Natural killer cell (primary cell): ENCODE measurements around the gene MSI2. TPM values are rescaled to one million over a fixed set of nuclear protein-coding genes. Genes with fewer than 3 reads are reported as not detected.

Experiments
- ATAC-seq, 3 donors: fragments of 150-1000 bp in 2 of 3; fragments of 200-7000 bp in 1 of 3; cut with Tn5 transposase; 1 replicate in 1 of 3; 2 replicates in 2 of 3; pipeline ENCODE4 v1.10.0; 2021; ENCODE audit warnings: mild to moderate bottlenecking in 2 of 3, moderate library complexity in 2 of 3
- DNase-seq, 2 donors: peaks; one replicate each; pipeline versions ENCODE4 v3.0.0 to v3.0.0-alpha.2; 2013 to 2021; ENCODE audit warnings: mixed read lengths in 1 of 2
- H3K27ac ChIP-seq: one replicate; pipeline ENCODE4 v1.5.1; 2013; ENCODE audit warnings: mild to moderate bottlenecking, low read length
- H3K27me3 ChIP-seq: one replicate; pipeline ENCODE4 v1.6.1; 2013; ENCODE audit warnings: low read length; ENCODE audit not compliant: control insufficient read depth, insufficient read depth
- H3K36me3 ChIP-seq: one replicate; pipeline ENCODE4 v1.6.1; 2013; ENCODE audit warnings: low read length; ENCODE audit not compliant: control insufficient read depth, insufficient read depth
- H3K4me1 ChIP-seq: one replicate; pipeline ENCODE4 v1.6.1; 2013; ENCODE audit warnings: low read length; ENCODE audit not compliant: control insufficient read depth, insufficient read depth
- H3K4me3 ChIP-seq: one replicate; pipeline ENCODE4 v1.5.1; 2013; ENCODE audit warnings: low read length
- H3K9me3 ChIP-seq: one replicate; pipeline ENCODE4 v1.6.1; 2013; ENCODE audit warnings: low read length; ENCODE audit not compliant: control insufficient read depth, insufficient read depth
- H3K27ac Mint-ChIP-seq, 2 donors: one replicate each; pipeline ENCODE4 v1.8.0; 2022; ENCODE audit warnings: mild to moderate bottlenecking in 2 of 2, mixed read lengths in 2 of 2, moderate library complexity in 1 of 2
- H3K27me3 Mint-ChIP-seq, 2 donors: one replicate each; pipeline ENCODE4 v1.8.0; 2022; ENCODE audit warnings: low read depth in 2 of 2, mixed read lengths in 2 of 2
- H3K36me3 Mint-ChIP-seq: one replicate; pipeline ENCODE4 v1.8.0; 2022; ENCODE audit warnings: mixed read lengths
- H3K4me1 Mint-ChIP-seq, 2 donors: one replicate each; pipeline ENCODE4 v1.8.0; 2022; ENCODE audit warnings: mixed read lengths in 2 of 2
- H3K4me3 Mint-ChIP-seq: one replicate; pipeline ENCODE4 v1.8.0; 2022; ENCODE audit warnings: mild to moderate bottlenecking, moderate library complexity, mixed read lengths
- H3K9me3 Mint-ChIP-seq, 2 donors: one replicate each; pipeline ENCODE4 v1.8.0; 2022; ENCODE audit warnings: mixed read lengths in 2 of 2
- WGBS: methylation state at CpG from one replicate; pipeline ENCODE4 v1.1.7; 2013; ENCODE audit warnings: missing lambda C conversion rate; ENCODE audit not compliant: insufficient coverage; 5-methylcytosine and 5-hydroxymethylcytosine counted together
- intact Hi-C: fragments of 100-400 bp; cut with micrococcal nuclease; formaldehyde crosslinking; loops from one replicate; pipeline ENCODE4 v1.14.2; 2022
- total RNA-seq, 4 donors: library from RNA; stranded (reverse); fragments of 120-200 nt in 1 of 4; gene quantifications; one replicate each; pipeline versions ENCODE4 v1.2.3 to v1.2.4, GENCODE V29; 2013 to 2022
- TF ChIP-seq, protein P1 (sequence below): fragments of 200-600 bp; IDR thresholded peaks from one replicate; pipeline ENCODE4 v1.8.0; 2022; ENCODE audit warnings: antibody characterized with exemption

The MSI2 gene
- total RNA-seq, 3 donors from 2014 or later (not counting 1 experiment from before 2014, with no cell fraction given), result 95.5 to 145 (median 96.8) TPM

DNA sequence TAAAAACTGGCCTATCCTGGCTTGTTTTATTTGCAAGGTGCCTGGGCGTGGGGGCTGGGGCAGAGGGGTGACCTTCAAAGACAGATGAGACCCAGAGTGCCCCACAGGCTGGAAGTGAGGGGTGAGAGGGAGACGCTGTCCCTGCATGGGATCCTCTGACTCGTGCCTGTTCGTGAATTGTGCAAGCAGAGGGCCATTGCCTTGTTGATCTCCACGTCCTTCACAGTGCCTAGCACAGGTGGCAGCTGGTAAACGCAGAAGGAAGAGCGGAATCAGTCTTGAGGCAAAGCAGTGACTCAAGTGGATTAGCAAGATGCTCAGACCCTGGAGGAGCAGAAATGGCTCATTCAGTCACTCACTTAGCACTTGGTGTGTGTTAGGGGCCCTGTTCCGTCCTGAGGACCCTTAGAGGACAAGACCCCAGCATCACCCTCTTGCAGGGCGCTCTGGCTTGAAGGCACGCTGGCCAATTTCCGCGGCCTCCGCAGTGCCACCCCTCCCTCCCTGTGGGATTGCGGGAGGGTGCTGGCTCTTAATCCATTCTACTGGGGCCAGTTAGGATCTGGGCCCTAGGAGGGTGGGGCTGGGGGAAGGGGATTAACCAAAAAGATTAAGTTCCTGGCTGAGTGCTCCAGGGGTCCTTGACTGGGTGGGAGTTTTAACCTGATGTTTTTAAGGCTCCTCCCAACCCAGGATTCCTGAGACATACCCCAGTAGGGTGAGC is 337.6 kb downstream of the MSI2 start:
- Histone ChIP-seq H3K4me1 (peaks cover 10% of the 10 kb centered on the region), H3K36me3 (no peaks in the 10 kb centered on the region), H3K9me3 (peaks cover 8% of the 10 kb centered on the region), H3K27me3 (no peaks in the 10 kb centered on the region), H3K27ac (no peak overlapping the region), H3K4me3 (no peak overlapping the region)
- no peaks in the 10 kb centered on the region for H3K9me3 Mint-ChIP-seq
- no peak overlapping the region for H3K27ac Mint-ChIP-seq
- TF ChIP-seq, protein P1, sequence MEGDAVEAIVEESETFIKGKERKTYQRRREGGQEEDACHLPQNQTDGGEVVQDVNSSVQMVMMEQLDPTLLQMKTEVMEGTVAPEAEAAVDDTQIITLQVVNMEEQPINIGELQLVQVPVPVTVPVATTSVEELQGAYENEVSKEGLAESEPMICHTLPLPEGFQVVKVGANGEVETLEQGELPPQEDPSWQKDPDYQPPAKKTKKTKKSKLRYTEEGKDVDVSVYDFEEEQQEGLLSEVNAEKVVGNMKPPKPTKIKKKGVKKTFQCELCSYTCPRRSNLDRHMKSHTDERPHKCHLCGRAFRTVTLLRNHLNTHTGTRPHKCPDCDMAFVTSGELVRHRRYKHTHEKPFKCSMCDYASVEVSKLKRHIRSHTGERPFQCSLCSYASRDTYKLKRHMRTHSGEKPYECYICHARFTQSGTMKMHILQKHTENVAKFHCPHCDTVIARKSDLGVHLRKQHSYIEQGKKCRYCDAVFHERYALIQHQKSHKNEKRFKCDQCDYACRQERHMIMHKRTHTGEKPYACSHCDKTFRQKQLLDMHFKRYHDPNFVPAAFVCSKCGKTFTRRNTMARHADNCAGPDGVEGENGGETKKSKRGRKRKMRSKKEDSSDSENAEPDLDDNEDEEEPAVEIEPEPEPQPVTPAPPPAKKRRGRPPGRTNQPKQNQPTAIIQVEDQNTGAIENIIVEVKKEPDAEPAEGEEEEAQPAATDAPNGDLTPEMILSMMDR, result no peak
- intact Hi-C loops, result no loop called here
- ATAC-seq (no peak), DNase-seq (no peak)
- H3K4me3 Mint-ChIP-seq, result no peak overlapping the region
- H3K36me3 Mint-ChIP-seq, result no peaks in the 10 kb centered on the region
- H3K4me1 Mint-ChIP-seq, result peaks cover 14 to 19% of the 10 kb centered on the region in 2 donors
- no peaks in the 10 kb centered on the region for H3K27me3 Mint-ChIP-seq
- WGBS, result 97% methylated on average over 13 of the region's 14 CpGs

DNA sequence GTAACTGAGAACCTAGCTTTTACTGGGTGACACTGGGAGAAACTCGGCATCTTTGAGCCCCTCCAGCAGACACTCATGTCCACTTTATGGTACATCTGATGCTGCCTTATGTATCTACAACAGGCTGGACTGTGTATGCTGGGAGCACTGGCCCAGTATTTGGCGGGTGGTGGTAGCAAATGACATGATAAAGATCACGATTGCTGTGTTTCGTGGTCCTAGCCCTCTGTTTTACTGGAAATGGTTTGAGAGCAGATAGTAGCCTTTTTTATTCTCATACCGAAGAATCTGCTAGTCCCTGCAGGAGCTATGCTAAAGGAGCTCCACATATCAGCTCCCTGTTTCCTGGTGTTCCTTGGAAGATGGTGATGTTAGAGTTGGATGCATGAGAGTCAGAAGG is 338.4 kb downstream of the MSI2 start:
- H3K4me3 Mint-ChIP-seq, result no peak overlapping the region
- Histone ChIP-seq H3K9me3 (peaks cover 8% of the 10 kb centered on the region), H3K4me1 (peaks cover 19% of the 10 kb centered on the region), H3K27ac (no peak overlapping the region), H3K4me3 (no peak overlapping the region), H3K27me3 (no peaks in the 10 kb centered on the region), H3K36me3 (no peaks in the 10 kb centered on the region)
- H3K36me3 Mint-ChIP-seq, result no peaks in the 10 kb centered on the region
- H3K4me1 Mint-ChIP-seq, result peaks cover 23 to 28% of the 10 kb centered on the region in 2 donors
- 92% methylated on average over 5 of the region's 5 CpGs for WGBS
- no peak overlapping the region for H3K27ac Mint-ChIP-seq
- H3K9me3 Mint-ChIP-seq, result no peaks in the 10 kb centered on the region
- ATAC-seq (no peak), DNase-seq (no peak)
- intact Hi-C loops, result no loop called here
- TF ChIP-seq, protein P1, result no peak
- no peaks in the 10 kb centered on the region for H3K27me3 Mint-ChIP-seq

DNA sequence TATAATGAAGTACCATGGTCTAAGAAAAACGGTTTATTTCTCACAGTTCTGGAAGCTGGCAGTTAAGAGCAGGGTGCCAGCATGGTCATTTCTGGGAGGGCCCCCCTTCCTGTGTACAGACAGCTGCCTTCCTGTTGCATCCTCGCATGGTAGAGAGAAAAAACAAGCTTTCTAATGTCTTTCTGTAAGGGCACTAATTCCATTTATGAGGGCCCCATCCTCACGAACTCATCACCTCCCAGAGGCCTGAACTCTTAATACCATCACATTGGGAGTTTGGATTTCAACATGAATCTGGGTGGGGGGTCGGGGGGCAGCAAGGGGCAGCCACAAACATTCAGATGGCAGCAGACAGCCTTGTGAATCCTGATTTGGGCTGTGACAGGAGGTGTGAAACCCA is 339.1 kb downstream of the MSI2 start:
- no peak overlapping the region for H3K27ac Mint-ChIP-seq
- no peaks in the 10 kb centered on the region for H3K36me3 ChIP-seq
- peaks cover 26% of the 10 kb centered on the region for H3K4me1 ChIP-seq
- H3K4me1 Mint-ChIP-seq, result peaks cover 30 to 35% of the 10 kb centered on the region in 2 donors
- intact Hi-C loops, result no loop called here
- no peaks in the 10 kb centered on the region for H3K27me3 Mint-ChIP-seq
- 92% methylated on average over 3 of the region's 4 CpGs for WGBS
- ATAC-seq (no peak), DNase-seq (no peak)
- TF ChIP-seq, protein P1, result no peak
- peaks cover 8% of the 10 kb centered on the region for H3K9me3 ChIP-seq
- H3K4me3 ChIP-seq, result no peak overlapping the region
- no peak overlapping the region for H3K4me3 Mint-ChIP-seq
- H3K36me3 Mint-ChIP-seq, result no peaks in the 10 kb centered on the region
- no peaks in the 10 kb centered on the region for H3K9me3 Mint-ChIP-seq
- no peaks in the 10 kb centered on the region for H3K27me3 ChIP-seq
- no peak overlapping the region for H3K27ac ChIP-seq
